HCEC 1CT (cell line): ENCODE measurements around the gene TMPRSS11B.
A peak's percentile ranks its signal among the peaks of the same experiment; 100 is the strongest.
"Not testable (repeated sequence)": the region's sequence is repeated elsewhere in the genome, so short reads cannot be mapped to it uniquely, and the experiment has no call there.

Experiments used
- DNase-seq: peaks from one replicate; pipeline ENCODE4 v3.0.0-alpha.2; 2017

TMPRSS11B gene, protein sequence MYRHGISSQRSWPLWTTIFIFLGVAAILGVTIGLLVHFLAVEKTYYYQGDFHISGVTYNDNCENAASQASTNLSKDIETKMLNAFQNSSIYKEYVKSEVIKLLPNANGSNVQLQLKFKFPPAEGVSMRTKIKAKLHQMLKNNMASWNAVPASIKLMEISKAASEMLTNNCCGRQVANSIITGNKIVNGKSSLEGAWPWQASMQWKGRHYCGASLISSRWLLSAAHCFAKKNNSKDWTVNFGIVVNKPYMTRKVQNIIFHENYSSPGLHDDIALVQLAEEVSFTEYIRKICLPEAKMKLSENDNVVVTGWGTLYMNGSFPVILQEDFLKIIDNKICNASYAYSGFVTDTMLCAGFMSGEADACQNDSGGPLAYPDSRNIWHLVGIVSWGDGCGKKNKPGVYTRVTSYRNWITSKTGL

DNA sequence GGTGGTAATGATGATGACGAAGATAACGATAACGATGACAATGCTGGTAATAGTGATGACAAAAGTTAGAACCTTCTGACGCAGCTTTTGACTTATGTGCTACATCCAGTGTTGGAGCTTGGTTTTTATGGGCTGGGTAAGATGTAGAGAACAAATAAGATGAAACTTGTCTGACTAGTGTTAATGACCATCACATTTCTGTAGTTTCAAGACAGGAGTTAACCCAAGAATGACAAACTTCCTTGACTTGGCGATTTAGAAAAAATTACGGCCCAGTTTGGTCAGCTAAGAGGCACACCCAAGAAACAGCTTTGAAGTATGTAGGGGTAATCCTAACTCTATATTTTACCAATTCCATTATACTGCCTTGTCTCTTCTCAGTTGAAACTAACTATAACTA lies at the start of gene TMPRSS11B:
TMPRSS11B (minus strand) TSS at position 101 of the 400 bp plus-strand sequence. CDS start 136 bp downstream, outside the sequence.
- DNase-seq = no peak

DNA sequence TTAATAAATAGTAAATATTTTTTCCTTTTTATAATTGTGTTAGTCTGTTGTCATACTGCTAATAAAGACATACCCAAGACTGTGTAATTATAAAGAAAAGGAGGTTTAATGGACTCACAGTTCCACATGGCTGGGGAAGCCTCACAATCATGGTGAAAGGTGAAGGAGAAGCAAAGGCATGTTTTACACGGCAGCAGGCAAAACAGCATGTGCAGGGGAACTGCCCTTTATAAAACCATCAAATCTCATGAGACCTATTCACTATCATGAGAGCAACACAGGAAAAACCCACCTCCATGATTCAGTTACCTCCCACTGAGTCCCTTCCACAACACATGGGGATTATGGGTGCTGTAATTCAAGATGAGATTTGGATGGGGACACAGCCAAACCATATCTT lies 45.8 kb upstream of the TMPRSS11B start:
- no peak for DNase-seq

DNA sequence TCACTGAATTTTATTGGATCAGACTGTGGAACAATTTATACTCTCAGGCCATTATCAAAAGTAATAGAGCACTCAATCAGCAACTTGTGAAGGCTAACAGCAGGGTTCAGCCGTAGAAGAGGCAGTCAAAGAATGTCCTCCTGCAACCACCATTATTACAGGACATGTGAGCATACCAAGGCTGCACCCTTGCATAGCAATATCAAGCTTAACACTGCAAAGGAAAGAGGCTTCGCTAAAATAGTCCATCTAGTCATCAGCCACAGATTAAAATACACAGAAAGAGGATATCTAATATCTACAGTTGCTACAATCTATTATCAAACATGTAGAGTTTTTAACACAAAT lies 42.9 kb upstream of the TMPRSS11B start:
- DNase-seq = no peak

DNA sequence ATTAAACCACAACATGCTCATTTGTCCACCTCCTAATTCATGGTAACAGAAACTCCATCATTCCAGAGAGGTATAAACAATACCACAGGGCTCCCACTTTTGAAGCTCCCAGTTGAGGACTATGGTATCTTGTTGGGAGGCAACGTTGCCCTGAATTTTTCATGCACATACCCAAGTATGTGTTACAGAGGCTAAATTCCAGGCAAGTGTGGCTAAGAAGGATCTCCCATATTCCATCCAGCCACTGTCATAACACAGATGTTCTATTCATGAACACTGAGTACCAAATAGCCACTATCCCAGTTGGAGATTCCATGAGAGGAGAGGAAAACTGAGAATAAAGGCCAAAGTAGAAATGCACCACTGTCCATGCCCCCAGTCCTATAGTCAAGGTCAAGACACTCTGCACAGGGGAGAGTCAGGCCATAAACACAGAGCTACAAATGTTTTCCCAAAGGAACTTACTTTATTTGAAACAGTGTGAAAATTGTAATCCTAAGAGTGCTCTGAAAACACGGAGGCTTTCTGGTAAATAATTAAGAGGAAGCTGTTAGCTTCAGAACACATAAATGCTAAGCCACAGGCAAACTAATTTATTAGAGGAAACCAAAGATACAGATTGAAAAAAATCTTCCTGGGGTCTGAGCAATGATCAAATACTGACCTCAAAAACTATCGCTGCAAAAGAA lies 42.4 kb upstream of the TMPRSS11B start:
- DNase-seq = no peak

DNA sequence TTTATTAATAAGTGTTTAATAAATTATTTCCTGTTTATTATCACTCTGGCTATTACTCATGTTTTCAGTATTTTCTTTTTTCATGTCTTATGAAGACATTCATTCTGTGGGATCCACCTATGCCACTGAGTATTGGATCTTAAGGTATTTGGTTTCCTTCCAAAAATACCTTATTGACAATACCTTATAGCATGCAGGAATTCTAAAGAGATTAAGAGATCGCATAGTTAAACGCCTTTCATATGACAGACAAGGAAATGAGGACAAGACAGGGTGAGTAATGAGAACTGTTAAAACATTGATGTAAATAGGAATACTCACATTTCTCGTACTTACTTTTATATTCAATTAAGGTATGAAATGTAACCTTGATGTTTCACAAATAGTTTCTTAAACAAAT lies 38.2 kb upstream of the TMPRSS11B start:
- DNase-seq = no peak

DNA sequence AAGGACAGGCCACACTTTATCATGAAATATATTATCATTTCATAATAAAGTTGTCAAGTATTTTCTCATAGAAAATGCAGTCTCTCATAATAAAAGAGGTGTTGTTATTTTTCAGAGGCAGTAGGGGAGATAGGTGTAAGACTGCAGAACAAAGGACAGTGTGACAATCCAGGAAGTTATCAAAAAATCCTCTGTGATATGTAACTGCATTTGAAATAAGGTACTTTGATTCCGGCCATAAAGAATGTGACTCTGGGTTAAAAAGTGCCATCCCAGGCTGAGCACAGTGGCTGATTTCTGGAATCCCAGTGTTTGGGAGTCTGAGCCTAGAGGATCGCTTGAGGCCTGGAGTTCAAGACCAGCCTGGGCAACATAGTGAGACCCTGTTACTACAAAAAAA lies 37.6 kb upstream of the TMPRSS11B start:
- DNase-seq = no peak

DNA sequence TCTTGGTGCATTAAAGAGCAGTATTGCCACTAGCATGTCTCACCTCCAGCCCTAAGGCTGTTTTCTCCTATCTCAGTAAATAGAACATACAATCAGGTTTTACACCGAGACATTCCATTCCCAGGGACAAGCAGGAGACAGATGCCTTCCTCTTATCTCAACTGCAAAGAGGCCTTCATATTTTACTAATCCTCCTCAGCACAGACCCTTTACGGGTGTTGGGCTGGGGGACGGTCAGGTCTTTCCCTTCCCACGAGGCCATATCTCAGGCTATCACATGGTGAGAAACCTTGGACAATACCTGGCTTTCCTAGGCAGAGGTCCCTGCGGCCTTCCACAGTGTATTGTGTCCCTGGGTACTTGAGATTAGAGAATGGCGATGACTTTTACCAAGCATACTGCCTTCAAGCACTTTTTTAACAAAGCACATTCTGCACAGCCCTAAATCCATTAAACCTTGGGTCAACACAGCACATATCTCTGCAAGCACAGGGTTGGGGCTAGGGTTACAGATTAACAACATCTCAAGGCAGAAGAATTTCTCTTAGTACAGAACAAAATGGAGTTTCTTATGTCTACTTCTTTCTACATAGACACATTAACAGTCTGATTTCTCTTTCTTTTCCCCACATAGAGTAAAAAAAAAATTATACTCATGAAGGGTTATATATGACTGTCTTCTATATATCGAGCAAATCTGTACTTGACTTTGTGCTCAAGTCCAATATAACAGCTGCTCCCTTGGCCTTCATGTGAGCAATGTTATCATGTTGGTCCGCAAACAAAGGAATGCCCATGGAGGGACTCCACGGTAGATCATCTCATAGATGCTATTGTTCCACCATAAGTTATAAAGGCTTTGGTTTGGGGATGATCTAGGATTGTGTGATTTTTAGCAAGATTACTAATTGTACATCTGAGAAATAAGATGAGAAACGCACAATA lies 36.6 kb upstream of the TMPRSS11B start:
- DNase-seq = not testable (repeated sequence)

DNA sequence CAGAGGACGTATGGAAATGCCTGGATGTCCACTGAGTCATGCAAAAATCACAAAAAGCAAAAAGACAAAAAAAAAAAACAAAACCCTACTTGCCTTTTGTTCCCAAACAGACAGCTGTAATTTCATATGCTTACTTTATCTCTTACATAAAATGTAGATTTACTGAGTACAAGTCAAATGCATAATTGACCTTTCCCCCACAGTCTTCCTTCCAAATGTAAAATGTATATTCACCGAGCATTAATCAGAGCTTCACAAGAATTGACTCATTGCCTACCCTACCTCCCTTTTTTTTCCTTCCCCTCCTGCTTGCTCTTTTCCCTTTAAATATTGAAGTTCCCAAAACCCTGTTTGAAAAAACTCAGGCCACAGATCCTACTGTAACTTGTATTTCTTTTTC lies 32.5 kb upstream of the TMPRSS11B start:
- DNase-seq = no peak

DNA sequence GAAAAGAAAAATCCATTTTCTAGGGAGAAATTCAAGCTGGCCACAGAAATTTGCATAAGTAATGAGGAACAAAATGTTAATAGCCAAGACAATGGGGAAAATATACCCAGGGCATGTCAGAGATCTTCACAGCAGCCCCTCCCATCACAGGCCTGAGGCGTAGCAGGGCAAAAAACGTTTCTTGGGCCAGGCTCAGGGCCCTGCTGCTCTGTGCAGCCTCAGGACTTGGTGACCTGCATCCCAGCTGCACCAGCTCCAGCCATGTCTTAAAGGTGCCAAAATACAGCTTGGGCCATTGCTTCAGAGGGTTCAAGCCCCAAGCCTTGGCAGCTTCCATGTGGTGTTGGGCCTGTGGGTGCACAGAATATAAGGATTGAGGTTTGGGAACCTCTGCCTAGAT lies 32.1 kb upstream of the TMPRSS11B start:
- no peak for DNase-seq

DNA sequence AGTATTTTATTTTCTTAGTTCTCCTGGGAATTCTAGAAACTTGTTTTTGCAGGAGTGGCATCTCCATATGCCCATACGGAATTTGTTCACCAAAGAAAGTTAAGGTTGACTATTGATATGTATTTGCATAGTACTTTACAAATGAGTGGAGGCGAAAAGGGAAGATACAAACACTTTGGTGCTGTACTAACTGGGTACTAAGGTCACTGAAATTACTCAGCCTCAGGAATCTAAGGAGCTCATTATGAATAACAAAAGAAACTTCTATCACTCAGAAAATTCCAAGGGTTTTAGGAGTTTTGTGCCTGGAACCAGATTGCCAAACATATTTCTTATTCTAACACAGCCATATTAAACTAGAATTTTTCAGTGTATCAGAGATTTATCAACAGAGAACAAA lies 27.4 kb upstream of the TMPRSS11B start:
- no peak for DNase-seq

DNA sequence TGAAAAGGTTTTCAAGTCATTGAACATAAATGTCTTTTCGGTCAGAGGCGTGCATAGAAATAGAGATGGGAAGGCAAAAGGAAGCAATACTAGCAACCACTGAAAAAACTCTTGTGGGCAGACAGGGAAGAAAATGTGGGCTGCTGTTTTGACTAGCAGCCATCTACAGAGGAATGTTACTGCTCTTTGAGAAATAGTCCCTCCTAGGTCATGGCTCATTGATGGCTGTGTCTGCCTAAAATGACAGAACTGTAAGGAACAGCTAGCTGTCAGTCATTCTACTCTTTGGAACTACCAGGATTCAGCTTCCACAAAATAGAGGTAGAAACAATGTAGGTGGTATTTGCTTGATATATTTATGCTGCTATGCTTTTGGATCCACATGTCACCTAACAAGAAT lies 26.9 kb upstream of the TMPRSS11B start:
- DNase-seq = no peak

DNA sequence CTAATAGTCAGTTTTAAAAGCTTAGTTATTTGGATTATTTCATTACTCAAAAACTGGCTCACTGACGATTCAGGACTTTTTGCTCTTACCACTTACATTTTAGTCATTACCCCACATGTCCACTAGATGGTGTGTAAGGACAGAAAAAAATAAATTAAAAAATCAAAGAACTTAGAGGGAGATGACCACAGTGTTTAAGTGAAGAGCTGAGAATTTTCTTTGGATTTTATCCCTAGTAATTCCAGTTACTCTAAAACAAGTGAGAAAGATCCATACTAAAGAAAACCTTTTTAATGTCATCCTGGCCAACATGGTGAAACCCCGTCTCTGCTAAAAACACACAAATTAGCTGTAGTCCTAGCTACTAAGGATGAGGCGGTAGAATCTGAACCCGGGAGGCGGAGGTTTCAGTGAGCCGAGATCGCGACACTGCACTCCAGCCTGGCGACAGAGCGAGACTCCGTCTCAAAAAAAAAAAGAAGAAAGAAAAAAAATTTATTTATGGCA lies 26.4 kb upstream of the TMPRSS11B start:
- DNase-seq = peak; percentile 28

DNA sequence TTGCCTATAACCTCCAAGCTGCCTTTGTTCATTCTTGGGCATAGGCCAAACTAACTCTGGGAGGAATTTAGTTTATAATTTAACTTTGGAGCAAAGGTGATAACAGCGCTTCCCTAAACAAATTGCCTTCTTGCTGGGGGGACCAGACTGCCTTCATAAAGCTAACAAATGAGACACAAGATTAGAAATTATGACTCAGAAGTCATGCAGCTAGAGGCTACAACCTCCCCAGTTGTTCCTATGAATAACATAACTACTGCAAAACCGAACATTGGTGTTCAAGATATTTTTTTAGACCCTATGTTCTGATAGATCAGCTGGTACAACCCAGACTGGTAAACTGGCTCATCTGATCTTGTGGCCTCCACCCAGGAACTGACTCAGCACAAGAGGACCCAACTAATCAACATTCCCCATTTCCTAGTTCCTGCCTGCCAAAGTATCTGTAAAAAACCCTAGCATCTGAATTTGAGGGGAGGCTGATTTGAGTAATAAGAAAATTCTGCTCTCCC lies 22.0 kb upstream of the TMPRSS11B start:
- DNase-seq = peak; percentile 17

DNA sequence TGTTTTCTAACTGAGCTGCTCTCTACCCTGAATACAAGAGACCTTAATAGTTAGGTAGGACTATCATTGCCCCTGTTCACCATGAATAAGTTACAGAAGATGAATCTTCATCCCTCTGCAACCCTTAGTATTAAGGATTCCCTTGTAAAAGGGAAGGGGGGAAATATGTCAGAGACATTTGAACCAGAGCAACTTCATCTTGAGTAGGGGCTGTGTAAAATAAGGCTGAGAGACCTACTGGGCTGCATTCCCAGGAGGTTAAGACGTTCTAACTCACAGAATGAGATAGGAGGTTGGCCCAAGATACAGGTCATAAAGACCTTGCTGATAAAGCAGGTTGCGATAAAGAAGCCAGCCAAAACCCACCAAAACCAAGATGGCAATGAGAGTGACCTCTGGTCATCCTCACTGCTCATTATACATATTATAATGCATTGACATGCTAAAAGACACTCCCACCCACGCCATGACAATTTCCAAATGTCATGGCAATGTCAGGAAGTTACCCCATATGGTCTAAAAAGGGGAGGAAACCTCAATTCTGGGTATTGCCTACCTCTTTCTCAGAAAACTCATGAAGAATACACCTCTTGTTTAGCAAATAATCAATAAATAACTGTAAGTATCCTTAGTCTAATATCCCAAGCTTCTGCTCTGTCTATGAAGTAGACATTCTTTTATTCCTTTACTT lies 19.5 kb upstream of the TMPRSS11B start:
- no peak for DNase-seq

DNA sequence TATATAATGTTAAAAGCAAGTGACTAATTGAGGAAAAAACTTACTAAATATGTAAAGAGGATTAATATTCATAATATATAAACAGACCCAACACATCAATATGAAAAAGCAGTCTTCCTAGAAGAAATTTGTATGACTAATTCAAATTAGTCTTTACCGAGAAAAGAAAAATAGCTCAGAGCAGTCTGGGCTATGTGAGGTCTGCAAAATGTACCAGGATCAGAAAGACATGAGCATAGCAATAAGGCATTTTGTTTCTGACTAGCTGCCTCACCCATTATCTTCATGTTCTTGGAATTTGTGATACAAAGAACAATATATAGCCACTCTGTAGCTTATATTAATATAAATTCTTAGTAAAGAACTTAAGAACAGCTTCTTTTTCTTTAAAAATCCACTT lies 13.7 kb upstream of the TMPRSS11B start:
- DNase-seq = no peak

DNA sequence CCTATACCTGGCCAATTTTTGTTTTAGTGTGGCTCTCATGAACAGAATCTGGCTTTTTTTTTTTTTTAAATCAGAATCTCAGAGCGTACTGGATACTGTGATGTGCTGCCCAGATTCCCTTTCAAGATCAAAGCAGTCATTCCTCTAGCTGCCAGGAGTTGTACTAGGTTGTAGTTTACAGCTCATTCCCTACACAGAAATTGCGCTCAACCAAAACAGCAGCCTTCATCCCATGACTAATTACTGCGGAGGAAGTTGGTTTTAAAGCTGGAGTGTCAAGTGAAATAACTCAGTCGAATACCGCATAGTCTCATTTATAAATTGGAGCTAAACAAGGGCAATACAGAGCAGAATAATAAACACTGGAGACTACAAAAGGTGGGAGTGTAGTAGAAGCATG lies 12.2 kb upstream of the TMPRSS11B start:
- DNase-seq = no peak

DNA sequence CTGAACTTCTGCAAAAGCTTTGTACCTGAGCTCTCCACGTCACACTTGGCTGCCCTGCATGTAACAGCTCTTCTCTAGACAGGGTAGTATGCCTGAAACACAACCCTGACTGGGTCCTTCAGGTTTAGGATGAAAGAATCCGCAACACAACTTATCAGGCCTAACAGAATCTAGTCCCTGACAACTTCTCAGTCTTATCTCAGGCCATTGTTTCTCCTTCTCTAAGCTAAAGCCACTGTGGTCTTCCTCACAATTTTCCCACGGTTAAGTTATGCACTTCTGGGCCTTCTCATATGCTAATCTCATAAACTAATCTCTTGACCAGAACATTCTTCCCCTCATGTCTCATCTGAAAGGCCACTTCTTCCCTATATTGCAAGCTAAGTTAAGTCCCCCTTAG lies 10.8 kb upstream of the TMPRSS11B start:
- no peak for DNase-seq

DNA sequence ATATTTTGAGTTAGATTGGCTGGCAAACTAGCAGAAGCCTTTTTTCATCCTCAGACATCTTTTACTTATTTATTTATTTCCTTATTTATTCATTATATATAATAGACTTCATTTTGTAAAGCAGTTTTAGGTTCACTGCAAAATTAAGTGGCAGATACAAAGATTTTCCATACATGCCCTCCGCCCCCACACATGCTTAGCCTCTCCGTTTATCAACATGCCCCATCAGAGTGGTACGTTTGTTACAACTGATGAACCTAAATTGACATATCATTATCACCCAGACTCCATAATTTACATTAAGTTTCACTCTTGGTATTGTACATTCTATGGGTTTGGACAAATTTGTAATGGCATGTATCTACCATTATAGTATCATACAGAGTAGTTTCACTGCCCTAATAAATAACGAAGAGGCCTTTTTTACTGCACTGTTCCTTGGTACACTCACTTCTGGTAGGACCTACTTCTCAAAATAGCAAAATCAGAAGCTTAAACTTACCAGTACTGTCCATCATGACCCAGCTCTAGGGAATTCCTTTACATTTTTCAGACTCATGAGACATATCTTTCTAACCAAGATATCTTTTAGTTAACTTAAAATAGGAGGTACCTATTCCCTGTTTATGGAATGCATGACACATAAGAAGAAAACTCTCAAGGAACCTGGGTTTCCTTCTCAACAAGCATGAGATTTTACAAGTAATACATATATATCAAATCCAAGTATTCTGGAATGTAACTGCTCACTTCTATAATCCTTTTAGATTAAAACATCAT lies 4.8 kb upstream of the TMPRSS11B start:
- DNase-seq = no peak

DNA sequence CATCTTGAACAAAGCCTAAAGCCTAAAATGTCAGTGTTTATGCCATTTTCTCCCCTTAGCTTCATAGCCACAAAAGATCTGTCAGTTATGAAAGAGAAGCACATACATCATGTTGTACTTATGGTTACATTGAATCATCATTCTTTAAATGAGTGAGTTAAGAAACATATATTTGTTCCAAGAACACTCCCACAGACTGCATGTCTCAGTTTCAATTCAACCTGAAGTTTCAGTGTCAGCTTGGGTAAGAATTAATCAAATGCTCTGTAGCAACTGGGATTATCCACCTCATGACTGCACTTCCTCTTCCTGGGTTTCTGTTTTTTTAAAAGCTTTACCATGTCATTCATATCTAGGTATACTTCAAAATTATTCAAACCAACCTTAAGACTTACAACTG lies 3.9 kb upstream of the TMPRSS11B start:
- no peak for DNase-seq

DNA sequence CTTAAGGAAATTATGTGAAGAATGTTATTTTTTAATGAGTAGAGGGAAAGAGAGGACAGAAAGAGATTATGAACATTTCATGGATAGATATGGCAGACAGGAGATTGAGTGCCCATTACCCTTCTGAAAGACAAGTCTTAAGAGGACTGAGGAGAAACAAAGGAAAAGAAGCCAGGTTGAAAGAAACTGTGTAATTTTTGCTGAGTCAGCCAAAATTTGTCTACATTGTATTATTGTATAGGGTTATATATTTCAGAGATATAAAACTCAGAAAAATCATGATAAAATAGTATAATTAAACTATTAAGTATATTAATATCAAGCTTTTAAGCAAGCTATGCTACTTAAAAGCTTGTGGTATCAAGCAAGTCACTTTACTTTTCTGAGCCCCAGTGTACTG lies 4.9 kb downstream of the TMPRSS11B start:
- no peak for DNase-seq

DNA sequence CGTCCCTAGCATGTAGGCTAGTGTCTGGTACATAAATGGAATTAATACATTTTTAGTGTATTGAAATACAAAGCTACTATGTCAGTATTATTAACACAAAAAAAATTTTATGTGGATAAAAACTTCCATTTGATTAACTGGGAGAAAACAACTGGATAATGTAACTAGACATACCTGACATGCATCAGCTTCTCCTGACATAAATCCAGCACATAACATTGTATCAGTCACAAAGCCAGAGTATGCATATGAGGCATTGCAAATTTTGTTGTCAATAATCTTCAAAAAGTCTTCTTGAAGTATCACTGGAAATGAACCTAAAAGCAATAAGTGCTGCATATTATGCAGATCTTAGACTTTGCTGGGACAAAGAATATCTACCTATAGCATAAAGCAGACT lies 16.9 kb downstream of the TMPRSS11B start:
- DNase-seq = no peak

DNA sequence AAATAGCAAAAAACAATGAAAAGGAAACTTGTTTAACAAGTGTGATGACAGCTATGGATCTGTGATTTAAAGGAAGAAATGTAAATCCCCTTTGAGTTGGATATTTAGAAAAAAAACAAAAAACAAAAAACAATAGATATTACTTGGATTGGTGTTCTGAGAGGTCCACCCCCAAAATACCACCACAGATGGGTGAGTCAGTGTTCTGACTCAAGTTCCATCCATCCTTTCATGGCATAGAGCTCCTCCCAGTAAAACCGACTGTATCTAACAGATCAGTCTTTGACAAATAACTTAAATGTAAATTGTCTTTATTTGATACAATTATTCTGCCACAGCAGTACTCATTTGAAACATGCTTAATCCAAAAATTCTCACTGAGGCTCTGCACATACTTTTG lies 27.4 kb downstream of the TMPRSS11B start:
- DNase-seq = no peak
